Astrocyte of the hippocampus (primary cell): ENCODE data around the gene GTF2H2.
"Not testable (repeated sequence)": the region's sequence is repeated elsewhere in the genome, so short reads cannot be mapped to it uniquely, and the experiment has no call there.

Source experiments
- DNase-seq: peaks from one replicate; pipeline ENCODE4 v3.0.0; 2011; ENCODE audit warnings: low read depth, low spot score

Gene GTF2H2

DNA sequence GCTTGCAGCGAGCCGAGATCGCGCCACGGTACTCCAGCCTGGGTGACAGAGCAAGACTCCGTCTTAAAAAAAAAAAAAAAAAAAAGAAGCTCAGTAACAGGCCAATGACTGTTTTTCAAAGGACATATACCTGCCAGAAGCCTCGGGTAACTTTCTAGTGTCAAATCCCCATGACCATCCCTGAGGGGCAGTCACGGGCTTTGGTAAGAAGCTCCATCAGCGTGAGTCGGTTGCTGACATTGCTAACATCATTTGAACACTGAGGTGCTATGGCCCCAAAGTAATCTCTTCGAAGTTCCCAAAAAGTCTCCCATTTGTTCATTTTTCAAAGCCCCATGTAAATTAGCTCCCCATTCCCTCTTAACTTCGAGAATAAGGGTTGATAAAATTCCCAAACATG, 53.9 kb downstream of the GTF2H2 start:
- DNase-seq, result no peak

DNA sequence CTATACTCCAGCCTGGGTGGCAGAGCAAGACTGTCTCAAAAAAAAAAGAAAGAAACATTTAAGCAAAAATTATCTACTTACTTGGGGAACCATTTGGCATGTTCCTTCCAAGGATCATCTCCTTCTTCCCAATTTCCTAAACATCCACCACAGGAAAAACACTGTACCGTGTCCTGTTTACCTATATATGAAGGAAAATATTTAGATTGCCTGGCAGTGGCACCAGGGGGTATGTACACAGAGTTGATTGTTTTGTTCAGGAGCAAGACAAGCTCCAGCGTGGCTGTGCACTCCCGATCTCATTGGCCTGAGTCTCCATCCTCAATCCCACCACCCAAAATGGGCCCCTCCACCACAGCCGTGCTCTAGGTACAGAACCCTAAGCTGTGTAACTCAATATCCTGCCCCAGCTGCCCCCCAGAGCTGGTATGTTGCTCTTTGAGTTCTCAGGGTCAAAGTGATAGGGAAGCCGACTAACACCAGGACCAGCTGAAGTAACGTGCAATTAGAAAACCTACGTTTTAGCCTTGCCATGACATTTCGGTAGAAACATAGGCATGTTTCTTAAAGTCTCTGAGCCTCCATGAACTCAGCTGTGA, 56.2 kb downstream of the GTF2H2 start:
- no peak for DNase-seq

DNA sequence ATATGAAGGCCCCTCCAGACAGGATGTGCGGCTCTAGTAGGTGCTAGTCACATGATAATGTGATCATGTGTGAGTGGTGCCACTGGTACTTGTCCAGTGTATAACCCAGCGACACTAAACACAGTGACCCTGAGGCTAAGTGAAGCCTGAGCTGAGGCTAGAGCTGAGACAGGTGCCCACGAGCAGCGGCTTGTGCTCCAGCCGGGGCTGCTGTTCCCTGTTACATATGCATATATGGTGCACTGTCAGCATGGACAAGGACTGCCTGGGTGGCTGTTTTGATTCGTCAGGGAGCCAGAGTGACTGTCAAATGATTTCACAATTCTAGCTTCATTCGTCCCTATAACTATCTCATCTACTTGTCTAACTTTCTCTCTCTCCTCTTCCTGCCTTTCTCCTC, 60.5 kb downstream of the GTF2H2 start:
- not testable (repeated sequence) for DNase-seq
